Smooth muscle cell (in vitro differentiated cells): Measurements from ENCODE around the gene ATP11A. TPM values are rescaled to one million over a fixed set of nuclear protein-coding genes. Genes with fewer than 3 reads are reported as not detected.

ENCODE experiments used
- DNase-seq: peaks from one replicate; lab custom pipeline; 2025; ENCODE audit not compliant: unreplicated experiment; lab: John Stamatoyannopoulos, UW
- H2AFZ ChIP-seq: fragments of 200-600 bp; sonication (generic); 2 replicates; pipeline ENCODE4 v1.6.0; 2016; ENCODE audit warnings: antibody characterized with exemption, low read depth, mild to moderate bottlenecking
- H3F3A ChIP-seq: fragments of 200-600 bp; sonication (generic); 2 replicates; pipeline ENCODE4 v1.6.0; 2017; ENCODE audit warnings: antibody characterized with exemption, low read depth
- H3K27ac ChIP-seq: fragments of 200-600 bp; sonication (generic); 2 replicates; pipeline ENCODE4 v1.5.1; 2016; ENCODE audit warnings: low read depth, mild to moderate bottlenecking
- H3K27me3 ChIP-seq: fragments of 200-600 bp; sonication (generic); 2 replicates; pipeline ENCODE4 v1.6.1; 2016; ENCODE audit warnings: low read depth, mild to moderate bottlenecking
- H3K36me3 ChIP-seq: fragments of 200-600 bp; sonication (generic); 2 replicates; pipeline ENCODE4 v1.5.1; 2016; ENCODE audit warnings: low read depth
- H3K4me1 ChIP-seq: fragments of 200-600 bp; sonication (generic); 2 replicates; pipeline ENCODE4 v1.5.1; 2016; ENCODE audit warnings: low read depth
- H3K4me2 ChIP-seq: fragments of 200-600 bp; sonication (generic); 2 replicates; pipeline ENCODE4 v1.6.0; 2016; ENCODE audit warnings: mild to moderate bottlenecking
- H3K4me3 ChIP-seq: fragments of 200-600 bp; sonication (generic); 2 replicates; pipeline ENCODE4 v1.5.1; 2016; ENCODE audit warnings: mild to moderate bottlenecking
- H3K79me2 ChIP-seq: fragments of 200-600 bp; sonication (generic); 2 replicates; pipeline ENCODE4 v1.6.0; 2016; ENCODE audit warnings: low read depth, mild to moderate bottlenecking
- H3K9ac ChIP-seq: fragments of 200-600 bp; sonication (generic); 2 replicates; pipeline ENCODE4 v1.6.0; 2016; ENCODE audit warnings: low read depth
- H3K9me3 ChIP-seq: fragments of 200-600 bp; sonication (generic); replicated peaks from 2 replicates; pipeline ENCODE4 v1.5.1; 2016; ENCODE audit warnings: low read depth
- H4K20me1 ChIP-seq: fragments of 200-600 bp; sonication (generic); 2 replicates; pipeline ENCODE4 v1.6.0; 2016; ENCODE audit warnings: low read depth
- WGBS: methylation state at CpG from one replicate; pipeline ENCODE4 v1.1.7; 2016; ENCODE audit warnings: low lambda C conversion rate; 5-methylcytosine and 5-hydroxymethylcytosine counted together
- polyA plus RNA-seq: library from polyadenylated mRNA; unstranded; fragments of >200 nt; fragmentation: Nextera tagmentation; extraction: Ambion mirVana; gene quantifications from 2 replicates; pipeline ENCODE4 v1.2.1, GENCODE V29; 2016
- total RNA-seq: library from RNA; depleted of rRNA; stranded (reverse); fragments of >200 nt; gene quantifications from 2 replicates; pipeline ENCODE4 v1.2.3, GENCODE V29; 2014
- TF ChIP-seq, protein P1 (sequence below): fragments of 200-600 bp; sonication (generic); IDR thresholded peaks from 2 replicates; pipeline ENCODE4 v1.5.1; 2017; ENCODE audit warnings: borderline replicate concordance, mild to moderate bottlenecking, antibody characterized with exemption; ENCODE audit not compliant: insufficient read depth, poor library complexity, severe bottlenecking

ATP11A gene
- total and polyA plus RNA-seq, 2 experiments from 2014 or later, result 6.5 to 7.5 TPM

- Histone ChIP-seq H3K4me3 (peak overlapping the region; percentile 23), H3K4me2 (peak overlapping the region; percentile 65), H3K9ac (no peak overlapping the region), H3K79me2 (no peaks in the 10 kb centered on the region), H3F3A (no peaks in the 10 kb centered on the region), H3K9me3 (no peaks in the 10 kb centered on the region), H4K20me1 (no peaks in the 10 kb centered on the region), H3K27ac (no peak overlapping the region), H3K27me3 (no peaks in the 10 kb centered on the region), H3K4me1 (peaks cover 5% of the 10 kb centered on the region), H2AFZ (peak overlapping the region; percentile 24), H3K36me3 (no peaks in the 10 kb centered on the region)
- TF ChIP-seq, protein P1, sequence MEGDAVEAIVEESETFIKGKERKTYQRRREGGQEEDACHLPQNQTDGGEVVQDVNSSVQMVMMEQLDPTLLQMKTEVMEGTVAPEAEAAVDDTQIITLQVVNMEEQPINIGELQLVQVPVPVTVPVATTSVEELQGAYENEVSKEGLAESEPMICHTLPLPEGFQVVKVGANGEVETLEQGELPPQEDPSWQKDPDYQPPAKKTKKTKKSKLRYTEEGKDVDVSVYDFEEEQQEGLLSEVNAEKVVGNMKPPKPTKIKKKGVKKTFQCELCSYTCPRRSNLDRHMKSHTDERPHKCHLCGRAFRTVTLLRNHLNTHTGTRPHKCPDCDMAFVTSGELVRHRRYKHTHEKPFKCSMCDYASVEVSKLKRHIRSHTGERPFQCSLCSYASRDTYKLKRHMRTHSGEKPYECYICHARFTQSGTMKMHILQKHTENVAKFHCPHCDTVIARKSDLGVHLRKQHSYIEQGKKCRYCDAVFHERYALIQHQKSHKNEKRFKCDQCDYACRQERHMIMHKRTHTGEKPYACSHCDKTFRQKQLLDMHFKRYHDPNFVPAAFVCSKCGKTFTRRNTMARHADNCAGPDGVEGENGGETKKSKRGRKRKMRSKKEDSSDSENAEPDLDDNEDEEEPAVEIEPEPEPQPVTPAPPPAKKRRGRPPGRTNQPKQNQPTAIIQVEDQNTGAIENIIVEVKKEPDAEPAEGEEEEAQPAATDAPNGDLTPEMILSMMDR, result no peak
- DNase-seq, result no peak
- WGBS, result 50% methylated on average over 21 of the region's 21 CpGs
These were observed 239.3 kb downstream of the ATP11A start for GRCh38 chr13:112928972-112929782.

- H3K9me3 ChIP-seq, result no peaks in the 10 kb centered on the region
- no peaks in the 10 kb centered on the region for H3K36me3 ChIP-seq
- WGBS, result 76% methylated on average over 8 of the region's 8 CpGs
- H3K4me2 ChIP-seq, result peak overlapping the region; percentile 65
- no peaks in the 10 kb centered on the region for H3K79me2 ChIP-seq
- no peak overlapping the region for H3K4me3 ChIP-seq
- H4K20me1 ChIP-seq, result no peaks in the 10 kb centered on the region
- H2AFZ ChIP-seq, result no peak overlapping the region
- no peaks in the 10 kb centered on the region for H3K27me3 ChIP-seq
- TF ChIP-seq, protein P1, result no peak
- peaks cover 5% of the 10 kb centered on the region for H3K4me1 ChIP-seq
- H3K27ac ChIP-seq, result no peak overlapping the region
- DNase-seq, result no peak
- no peak overlapping the region for H3K9ac ChIP-seq
- H3F3A ChIP-seq, result no peaks in the 10 kb centered on the region
These were observed 239.9 kb downstream of the ATP11A start for GRCh38 chr13:112929783-112930055.

- no peak overlapping the region for H3K9ac ChIP-seq
- TF ChIP-seq, protein P1, result no peak
These were observed 240.4 kb downstream of the ATP11A start for GRCh38 chr13:112930192-112930591.

More at GRCh38 chr13:112930192-112930591, 240.4 kb downstream of the ATP11A start:
- Histone ChIP-seq H3K27me3 (no peaks in the 10 kb centered on the region), H3K4me2 (no peak overlapping the region), H3K36me3 (no peaks in the 10 kb centered on the region), H3K4me1 (peaks cover 5% of the 10 kb centered on the region), H3K79me2 (no peaks in the 10 kb centered on the region), H3K9me3 (no peaks in the 10 kb centered on the region), H3F3A (no peaks in the 10 kb centered on the region), H4K20me1 (no peaks in the 10 kb centered on the region), H3K27ac (no peak overlapping the region), H2AFZ (no peak overlapping the region), H3K4me3 (no peak overlapping the region)
- no peak for DNase-seq
